DND-41 (cell line): ENCODE measurements around the gene ADH1C.

Experiments used
- ATAC-seq: fragments of 200-7000 bp; cut with Tn5 transposase; 3 replicates; pipeline ENCODE4 v1.9.1; 2021; ENCODE audit warnings: low read depth; ENCODE audit not compliant: insufficient read depth
- DNase-seq: peaks from one replicate; pipeline ENCODE4 v3.0.0-alpha.2; 2020
- H2AFZ ChIP-seq: 2 replicates; pipeline ENCODE4 v1.6.0; 2012; ENCODE audit warnings: low read depth, low read length
- H3K27ac ChIP-seq: 2 replicates; pipeline ENCODE4 v1.5.1; 2012; ENCODE audit warnings: low read length, inconsistent platforms
- H3K27me3 ChIP-seq: fragments of 200-600 bp; sonication (generic); 2 replicates; pipeline ENCODE4 v1.6.0; 2012; ENCODE audit warnings: low read length, mild to moderate bottlenecking, inconsistent platforms; ENCODE audit not compliant: insufficient read depth, poor library complexity
- H3K36me3 ChIP-seq: 2 replicates; pipeline ENCODE4 v1.5.1; 2012; ENCODE audit warnings: low read length, inconsistent platforms; ENCODE audit not compliant: insufficient read depth
- H3K4me1 ChIP-seq: 2 replicates; pipeline ENCODE4 v1.5.1; 2012; ENCODE audit warnings: mild to moderate bottlenecking, low read length; ENCODE audit not compliant: insufficient read depth
- H3K4me2 ChIP-seq: 2 replicates; pipeline ENCODE4 v1.6.0; 2012; ENCODE audit warnings: mild to moderate bottlenecking, moderate library complexity, low read length, inconsistent platforms; ENCODE audit not compliant: insufficient read depth
- H3K4me3 ChIP-seq, 2 experiments: fragments of 200-600 bp in 1 of 2; shearing (Covaris generic) in 1 of 2; 2 replicates each; pipeline ENCODE4 v1.5.1; 2012 to 2016; ENCODE audit warnings: inconsistent platforms in 2 of 2, low read length in 2 of 2, mild to moderate bottlenecking in 2 of 2, low read depth in 1 of 2, moderate library complexity in 1 of 2
- H3K79me2 ChIP-seq: 2 replicates; pipeline ENCODE4 v1.6.0; 2012; ENCODE audit warnings: low read length, inconsistent platforms; ENCODE audit not compliant: insufficient read depth
- H3K9ac ChIP-seq: 2 replicates; pipeline ENCODE4 v1.6.0; 2012; ENCODE audit warnings: low read depth, mild to moderate bottlenecking, inconsistent platforms, low read length, moderate library complexity
- H3K9me3 ChIP-seq: 2 replicates; pipeline ENCODE4 v1.5.1; 2012; ENCODE audit warnings: low read length, moderate library complexity, mild to moderate bottlenecking, inconsistent platforms; ENCODE audit not compliant: insufficient read depth, severe bottlenecking
- H4K20me1 ChIP-seq: 2 replicates; pipeline ENCODE4 v1.6.0; 2012; ENCODE audit warnings: low read length; ENCODE audit not compliant: insufficient read depth
- EZH2 ChIP-seq: IDR thresholded peaks from 3 replicates; pipeline ENCODE4 v1.6.1; 2012; ENCODE audit warnings: borderline replicate concordance, low read depth, mild to moderate bottlenecking, moderate library complexity, low read length, inconsistent platforms; ENCODE audit not compliant: severe bottlenecking
- TF ChIP-seq, protein P1 (sequence below): IDR thresholded peaks from 2 replicates; pipeline ENCODE4 v1.5.1; 2012; ENCODE audit warnings: borderline replicate concordance, low read length, moderate library complexity, mild to moderate bottlenecking; ENCODE audit not compliant: poor library complexity, severe bottlenecking; ENCODE audit errors: extremely low read depth

The ADH1C gene

GRCh38 chr4:99395595-99396364, 43.2 kb upstream of the ADH1C start:
- Histone ChIP-seq H3K4me2 (no peak overlapping the region), H3K27me3 (no peaks in the 10 kb centered on the region), H3K79me2 (no peaks in the 10 kb centered on the region), H4K20me1 (no peaks in the 10 kb centered on the region), H3K9ac (no peak overlapping the region), H3K4me1 (peaks cover 9% of the 10 kb centered on the region), H3K4me3 (no peak overlapping the region), H3K27ac (no peak overlapping the region), H3K36me3 (no peaks in the 10 kb centered on the region), H2AFZ (no peak overlapping the region), H3K9me3 (peaks cover 2% of the 10 kb centered on the region)
- DNase-seq, result peak; percentile 11
- no peak for TF ChIP-seq EZH2
- TF ChIP-seq, protein P1, sequence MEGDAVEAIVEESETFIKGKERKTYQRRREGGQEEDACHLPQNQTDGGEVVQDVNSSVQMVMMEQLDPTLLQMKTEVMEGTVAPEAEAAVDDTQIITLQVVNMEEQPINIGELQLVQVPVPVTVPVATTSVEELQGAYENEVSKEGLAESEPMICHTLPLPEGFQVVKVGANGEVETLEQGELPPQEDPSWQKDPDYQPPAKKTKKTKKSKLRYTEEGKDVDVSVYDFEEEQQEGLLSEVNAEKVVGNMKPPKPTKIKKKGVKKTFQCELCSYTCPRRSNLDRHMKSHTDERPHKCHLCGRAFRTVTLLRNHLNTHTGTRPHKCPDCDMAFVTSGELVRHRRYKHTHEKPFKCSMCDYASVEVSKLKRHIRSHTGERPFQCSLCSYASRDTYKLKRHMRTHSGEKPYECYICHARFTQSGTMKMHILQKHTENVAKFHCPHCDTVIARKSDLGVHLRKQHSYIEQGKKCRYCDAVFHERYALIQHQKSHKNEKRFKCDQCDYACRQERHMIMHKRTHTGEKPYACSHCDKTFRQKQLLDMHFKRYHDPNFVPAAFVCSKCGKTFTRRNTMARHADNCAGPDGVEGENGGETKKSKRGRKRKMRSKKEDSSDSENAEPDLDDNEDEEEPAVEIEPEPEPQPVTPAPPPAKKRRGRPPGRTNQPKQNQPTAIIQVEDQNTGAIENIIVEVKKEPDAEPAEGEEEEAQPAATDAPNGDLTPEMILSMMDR, result no peak
- peak; percentile 81 for ATAC-seq

DNA sequence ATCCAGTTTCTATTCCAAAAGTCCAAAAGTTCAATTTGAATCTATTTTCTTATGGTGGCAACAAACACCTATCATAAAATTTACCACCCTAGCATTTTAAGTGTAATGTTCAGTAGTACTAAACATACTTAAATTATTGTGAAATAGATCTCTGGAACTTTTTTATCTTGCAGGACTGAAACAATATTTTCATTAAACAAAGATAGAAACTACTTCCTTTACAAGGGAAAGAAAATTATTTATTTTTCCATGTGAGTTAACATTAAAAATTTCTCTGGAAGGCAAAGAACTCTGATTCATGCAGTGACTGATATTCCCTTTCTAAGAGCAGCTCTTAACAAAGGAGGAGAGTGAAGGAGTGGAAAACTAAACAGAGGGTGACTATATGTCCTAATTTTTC, 42.4 kb upstream of the ADH1C start:
- Histone ChIP-seq H3K4me1 (peaks cover 9% of the 10 kb centered on the region), H3K36me3 (no peaks in the 10 kb centered on the region), H3K9me3 (peaks cover 2% of the 10 kb centered on the region), H3K79me2 (no peaks in the 10 kb centered on the region), H3K4me3 (no peak overlapping the region), H3K4me2 (no peak overlapping the region), H3K27me3 (no peaks in the 10 kb centered on the region), H3K9ac (no peak overlapping the region), H4K20me1 (no peaks in the 10 kb centered on the region), H2AFZ (no peak overlapping the region), H3K27ac (no peak overlapping the region)
- TF ChIP-seq, protein P1, result no peak
- TF ChIP-seq EZH2, result no peak
- ATAC-seq (no peak), DNase-seq (no peak)

GRCh38 chr4:99390055-99390454, 37.5 kb upstream of the ADH1C start:
- Histone ChIP-seq H3K9me3 (peaks cover 5% of the 10 kb centered on the region), H3K36me3 (no peaks in the 10 kb centered on the region), H3K27ac (no peak overlapping the region), H4K20me1 (no peaks in the 10 kb centered on the region), H3K79me2 (no peaks in the 10 kb centered on the region), H3K9ac (no peak overlapping the region), H3K4me3 (no peak overlapping the region), H2AFZ (no peak overlapping the region), H3K4me2 (no peak overlapping the region), H3K27me3 (no peaks in the 10 kb centered on the region), H3K4me1 (peaks cover under 1% of the 10 kb centered on the region; the same call in 1 of the 2 replicates)
- no peak for ATAC-seq
- DNase-seq, result no peak
- no peak for TF ChIP-seq EZH2
- TF ChIP-seq, protein P1, result no peak
